Transverse colon (tissue), 4 donors: ENCODE measurements around the gene NT5DC1.

Source experiments
- CTCF ChIP-seq, 5 experiments: fragments of 200-600 bp in 3 of 5; fragments of 450-650 bp in 2 of 5; sonication (generic) in 3 of 5; IDR thresholded peaks; 1 replicate in 2 of 5; 2 replicates in 3 of 5; pipeline ENCODE4 v1.5.1; 2016 to 2017; ENCODE audit warnings: antibody characterized with exemption in 5 of 5, inconsistent platforms in 3 of 5, mild to moderate bottlenecking in 2 of 5, moderate library complexity in 1 of 5
- POLR2AphosphoS5 ChIP-seq, 3 donors: sonication (generic); formaldehyde crosslinking; IDR thresholded peaks; one replicate each; pipeline ENCODE4 v1.6.1; 2016; ENCODE audit warnings: antibody characterized with exemption in 3 of 3

GRCh38 chr6:116066789-116067188 lies 33.9 kb upstream of the NT5DC1 start:
- TF ChIP-seq POLR2AphosphoS5 (IDR thresholded peaks at IDR 0.05): no peak
- no peak for TF ChIP-seq CTCF (IDR thresholded peaks at IDR 0.05)
